ENCODE results near the gene WNT1.
A peak's percentile ranks its signal among the peaks of the same experiment; 100 is the strongest.

The WNT1 gene

DNA sequence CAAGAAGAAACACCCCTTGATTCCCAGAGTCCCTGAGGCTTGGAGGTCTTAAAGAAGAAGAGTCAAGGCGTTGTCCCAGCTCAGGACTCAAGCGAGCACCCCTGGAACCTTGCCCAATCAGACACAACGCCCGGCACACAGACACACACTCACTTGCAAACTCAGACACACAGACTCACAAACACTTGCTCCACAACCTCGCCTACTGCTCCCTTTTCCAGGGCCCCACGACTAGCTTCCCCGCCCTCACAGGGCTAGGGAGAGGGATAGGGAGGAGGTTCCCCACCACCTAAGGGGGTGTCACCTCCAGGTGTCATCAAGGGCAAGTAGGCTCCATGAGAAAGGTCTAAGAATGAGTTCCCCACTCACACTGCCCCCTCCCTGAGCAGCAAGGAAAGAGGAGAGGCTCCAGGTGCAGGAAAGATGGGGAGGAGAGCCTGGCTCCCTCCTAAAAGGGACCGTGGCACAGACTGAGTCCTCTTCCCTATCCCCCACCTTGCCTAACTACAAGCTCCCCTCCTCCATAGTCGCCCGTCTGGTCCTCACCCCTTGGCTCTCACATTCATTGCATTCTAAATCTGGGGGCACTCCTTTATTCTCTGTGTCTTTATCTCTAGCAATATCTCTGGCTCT lies 7.3 kb upstream of the WNT1 start:
- peak overlapping the region; percentile 55 for H3K4me3 ChIP-seq (replicated peaks; ENCODE audit: insufficient read depth, low read length)
- no peak for DNase-seq (ENCODE audit: low read depth in 1 of 2, low spot score in 1 of 2)
- peaks cover 28% of the 10 kb centered on the region for H3K27me3 ChIP-seq (ENCODE audit: insufficient read depth, poor library complexity, severe bottlenecking)
- TF ChIP-seq GABPA (IDR thresholded peaks at IDR 0.05; ENCODE audit: low read depth) (no peak), POLR2AphosphoS5 (IDR thresholded peaks at IDR 0.05; ENCODE audit: low read depth) (no peak), SPI1 (IDR thresholded peaks at IDR 0.05; ENCODE audit: borderline replicate concordance, low read depth) (no peak), REST (IDR thresholded peaks at IDR 0.05; ENCODE audit: insufficient replicate concordance, low read depth) (no peak), CTCF (IDR thresholded peaks at IDR 0.05; ENCODE audit: insufficient read depth, low read length) (no peak)
- no peak overlapping the region for H3K27ac ChIP-seq (replicated peaks)

DNA sequence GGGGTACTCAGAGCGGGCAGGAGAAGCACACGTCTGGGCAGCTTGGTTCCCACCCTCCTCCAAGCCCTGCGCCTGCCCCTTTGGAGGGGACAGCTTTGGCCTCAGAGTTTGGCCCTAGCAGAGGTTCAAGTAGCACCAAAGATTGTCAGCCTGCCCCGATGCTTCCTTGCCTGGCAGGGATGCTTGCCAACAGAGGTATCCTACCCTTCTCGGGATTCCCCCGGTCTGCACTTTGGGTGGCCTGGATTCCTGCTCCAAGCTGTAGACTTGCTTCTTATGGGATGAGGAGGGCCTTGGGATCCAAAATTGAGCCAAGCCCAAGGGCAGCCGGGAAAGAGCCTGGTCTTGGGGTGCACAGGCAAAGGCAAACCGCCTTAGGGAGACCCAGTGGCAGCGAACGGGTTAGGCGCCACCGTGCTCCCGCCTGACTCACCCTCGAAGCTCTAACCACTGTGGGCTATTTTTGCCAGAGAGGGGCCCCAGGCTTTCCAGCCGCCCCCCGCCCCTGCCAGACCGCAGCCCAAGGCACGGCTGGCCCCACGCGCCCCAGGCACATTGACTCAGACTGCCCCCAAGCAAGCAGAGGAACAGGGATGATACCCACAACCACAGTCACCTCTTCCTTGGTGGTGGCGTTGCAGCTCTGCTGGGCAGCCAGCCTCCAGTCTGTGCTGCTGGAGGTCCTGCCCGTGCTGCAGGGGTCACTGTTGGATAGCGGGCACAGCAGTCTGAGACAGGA lies 5.7 kb upstream of the WNT1 start:
- DNase-seq (ENCODE audit: low read depth in 1 of 2, low spot score in 1 of 2), result peak; percentile 43 to 78
- Histone ChIP-seq H3K4me3 (replicated peaks; ENCODE audit: insufficient read depth, low read length) (peak overlapping the region; percentile 55), H3K27me3 (ENCODE audit: insufficient read depth, poor library complexity, severe bottlenecking) (peaks cover 35% of the 10 kb centered on the region), H3K27ac (replicated peaks) (no peak overlapping the region)
- no peak for TF ChIP-seq GABPA (IDR thresholded peaks at IDR 0.05; ENCODE audit: low read depth)
- TF ChIP-seq CTCF (IDR thresholded peaks at IDR 0.05; ENCODE audit: insufficient read depth, low read length), result peak; percentile 11

DNA sequence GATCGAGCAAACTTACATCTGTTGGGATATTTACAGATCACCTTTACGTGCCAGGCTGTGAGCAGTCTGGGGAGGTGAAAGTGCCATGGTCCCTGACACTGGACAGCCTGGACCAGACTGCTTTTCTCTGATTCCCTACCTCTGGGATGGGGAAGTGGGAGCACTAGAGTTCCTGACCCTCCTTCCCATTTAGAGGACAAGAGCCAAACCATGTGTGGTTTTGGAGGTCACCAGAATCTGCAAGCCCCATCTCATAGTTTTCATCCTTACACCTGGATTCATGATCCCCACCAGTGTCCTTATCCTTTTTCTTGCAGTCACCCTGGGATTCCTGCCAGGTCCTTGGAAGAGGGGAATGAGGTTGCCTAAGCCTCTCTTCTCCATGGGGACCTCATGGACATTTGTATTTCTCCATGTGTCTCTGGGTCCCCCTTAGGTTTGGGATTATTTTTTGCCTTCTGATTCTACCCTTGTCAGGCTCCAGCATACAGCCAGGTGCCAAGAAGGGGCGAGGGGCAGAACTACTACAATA lies 5.1 kb upstream of the WNT1 start:
- TF ChIP-seq POLR2AphosphoS5 (IDR thresholded peaks at IDR 0.05; ENCODE audit: low read depth) (no peak), SPI1 (IDR thresholded peaks at IDR 0.05; ENCODE audit: borderline replicate concordance, low read depth) (no peak), GABPA (IDR thresholded peaks at IDR 0.05; ENCODE audit: low read depth) (no peak), REST (IDR thresholded peaks at IDR 0.05; ENCODE audit: insufficient replicate concordance, low read depth) (no peak), CTCF (IDR thresholded peaks at IDR 0.05; ENCODE audit: insufficient read depth, low read length) (no peak)
- H3K27ac ChIP-seq (replicated peaks), result no peak overlapping the region
- H3K4me3 ChIP-seq (replicated peaks; ENCODE audit: insufficient read depth, low read length), result no peak overlapping the region
- peaks cover 40% of the 10 kb centered on the region for H3K27me3 ChIP-seq (ENCODE audit: insufficient read depth, poor library complexity, severe bottlenecking)
- no peak for DNase-seq (ENCODE audit: low read depth in 1 of 2, low spot score in 1 of 2)
